ENCODE results near the gene WFDC11.
"Not testable (repeated sequence)": the region's sequence is repeated elsewhere in the genome, so short reads cannot be mapped to it uniquely, and the experiment has no call there.

Gene WFDC11

DNA sequence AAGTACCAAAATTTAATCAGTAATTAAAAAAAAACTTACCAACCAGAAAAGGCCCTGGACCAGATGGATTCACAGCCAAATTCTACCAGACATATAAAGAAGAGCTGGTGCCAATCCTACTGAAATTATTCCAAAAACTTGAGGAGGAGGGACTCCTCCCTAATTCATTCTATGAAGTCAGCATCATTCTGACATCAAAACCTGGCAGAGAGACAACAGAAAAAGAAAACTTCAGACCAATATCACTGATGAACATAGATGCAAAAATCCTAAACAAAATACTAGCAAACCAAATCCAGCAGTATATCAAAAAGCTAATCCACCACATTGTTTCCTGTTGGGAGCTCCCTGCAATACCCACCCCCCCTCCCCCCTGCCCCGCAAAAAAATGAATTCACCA, at the start of gene WFDC11:
WFDC11 (minus strand) TSS at position 101 of the 400 bp plus-strand sequence. CDS start 19,639 bp downstream, outside the sequence.
- no peak for DNase-seq (ENCODE audit: low spot score)

DNA sequence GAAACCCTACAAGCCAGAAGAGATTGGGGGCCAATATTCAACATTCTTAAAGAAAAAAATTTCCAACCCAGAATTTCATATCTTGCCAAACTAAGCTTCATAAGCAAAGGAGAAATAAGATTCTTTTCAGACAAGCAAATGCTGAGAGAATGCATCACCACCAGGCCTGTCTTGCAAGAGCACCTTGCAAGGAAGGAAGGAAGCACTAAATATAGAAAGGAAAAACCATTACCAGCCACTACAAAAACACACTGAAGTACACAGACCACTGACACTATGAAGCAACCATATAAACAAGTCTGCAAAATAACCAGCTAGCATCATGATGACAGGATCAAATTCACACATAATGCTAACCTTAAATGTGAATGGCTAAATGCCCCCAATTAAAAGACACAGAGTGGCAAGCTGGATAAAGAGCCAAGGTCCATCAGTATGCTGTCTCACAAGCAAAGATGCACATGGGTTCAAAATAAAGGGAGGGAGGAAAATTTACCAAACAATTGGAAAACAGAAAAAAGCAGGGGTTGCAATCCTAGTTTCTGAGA, 46.2 kb upstream of the WFDC11 start:
- DNase-seq (ENCODE audit: low spot score), result not testable (repeated sequence)

DNA sequence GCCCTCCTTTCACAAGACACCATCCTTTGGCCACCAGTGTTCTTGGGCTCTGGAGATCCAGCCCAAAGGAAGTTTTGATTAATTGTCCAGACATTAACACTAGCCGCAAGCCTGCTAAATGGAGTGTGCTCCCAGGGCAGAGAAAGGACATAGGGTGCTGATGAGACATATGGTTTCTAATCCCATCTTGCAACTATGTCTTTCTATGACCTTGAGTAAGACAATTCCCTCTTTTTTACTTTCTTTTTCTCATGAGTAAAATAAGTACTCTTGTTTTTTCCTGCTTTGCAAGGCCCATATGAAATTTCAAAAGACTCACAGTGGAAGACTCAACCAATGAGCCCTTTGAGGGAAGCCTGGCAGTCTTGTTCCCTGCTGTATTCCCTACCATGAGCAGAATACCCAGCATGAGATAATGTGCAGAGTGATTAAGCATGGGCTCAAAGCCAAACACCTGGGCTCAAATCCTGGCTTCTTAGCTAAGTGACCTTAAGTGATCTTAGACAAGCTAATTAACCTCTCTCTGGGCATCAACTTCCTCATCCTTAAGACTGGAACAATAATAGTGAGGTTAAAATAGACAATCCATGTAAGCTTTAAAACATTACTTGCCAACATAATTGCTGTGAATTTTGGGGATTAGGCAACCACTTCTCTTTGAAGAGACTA, 35.1 kb upstream of the WFDC11 start, which contains the start of gene WFDC10B:
WFDC10B (minus strand) TSS at position 51 of the 669 bp plus-strand sequence. CDS start 19,027 bp downstream, outside the sequence.
- DNase-seq (ENCODE audit: low spot score), result peak; percentile 54

DNA sequence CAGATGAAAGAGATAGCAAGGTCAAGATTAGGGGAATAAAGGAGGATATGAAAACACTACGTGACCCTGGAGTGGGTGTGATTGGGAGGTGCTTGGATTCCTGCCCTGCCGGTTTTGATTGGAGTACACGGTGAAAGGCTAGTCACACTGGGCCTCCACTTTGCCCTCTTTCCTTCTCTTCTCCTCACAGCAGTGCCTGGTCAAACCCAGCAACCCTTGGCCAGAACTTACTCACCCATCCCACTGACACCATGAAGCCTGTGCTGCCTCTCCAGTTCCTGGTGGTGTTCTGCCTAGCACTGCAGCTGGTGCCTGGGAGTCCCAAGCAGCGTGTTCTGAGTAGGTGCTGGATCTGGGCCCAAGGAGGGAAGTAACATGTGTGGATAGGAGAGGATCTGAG, 31.8 kb upstream of the WFDC11 start, which contains the start of gene WFDC13:
WFDC13 (plus strand) TSS at position 166 of the 400 bp plus-strand sequence; CDS start at position 252, 86 bp downstream.
- DNase-seq (ENCODE audit: low spot score), result no peak

DNA sequence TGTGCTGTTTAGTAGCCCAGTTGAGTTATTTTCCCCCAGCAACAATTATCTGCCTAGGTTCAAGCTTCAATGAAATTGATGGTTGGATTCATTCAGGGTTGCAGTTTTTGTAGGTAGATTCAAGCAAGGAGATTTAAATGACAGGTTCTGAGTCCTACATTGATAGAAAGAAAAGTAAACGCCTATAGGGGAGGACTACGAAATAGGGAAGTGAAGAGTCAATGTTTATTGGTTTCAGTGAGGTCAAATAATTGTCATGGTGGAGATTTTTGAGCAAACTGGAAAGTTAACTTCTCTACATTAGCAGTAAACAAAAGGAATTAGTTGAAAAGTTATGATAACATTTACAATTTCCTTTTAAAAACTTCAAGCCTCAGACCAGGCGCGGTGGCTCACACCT, 31.1 kb upstream of the WFDC11 start:
- no peak for DNase-seq (ENCODE audit: low spot score)

DNA sequence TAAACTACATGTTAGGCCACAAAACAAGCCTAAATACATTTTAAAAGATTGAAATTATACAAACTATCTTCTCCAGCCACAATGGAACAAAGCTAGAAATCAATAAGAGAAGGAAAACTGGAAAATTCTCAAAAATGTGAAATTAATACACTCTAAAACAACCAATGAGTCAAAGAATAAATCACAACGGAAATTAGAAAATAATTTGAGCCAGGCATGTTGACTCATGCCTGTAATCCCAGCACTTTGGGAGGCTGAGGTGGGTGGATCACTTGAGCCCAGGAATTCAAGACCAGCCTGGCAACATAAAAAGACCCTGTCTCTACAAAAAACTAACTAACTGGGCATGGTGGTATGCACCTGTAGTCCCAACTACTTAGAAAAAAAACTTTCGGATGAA, 25.5 kb upstream of the WFDC11 start:
- no peak for DNase-seq (ENCODE audit: low spot score)

DNA sequence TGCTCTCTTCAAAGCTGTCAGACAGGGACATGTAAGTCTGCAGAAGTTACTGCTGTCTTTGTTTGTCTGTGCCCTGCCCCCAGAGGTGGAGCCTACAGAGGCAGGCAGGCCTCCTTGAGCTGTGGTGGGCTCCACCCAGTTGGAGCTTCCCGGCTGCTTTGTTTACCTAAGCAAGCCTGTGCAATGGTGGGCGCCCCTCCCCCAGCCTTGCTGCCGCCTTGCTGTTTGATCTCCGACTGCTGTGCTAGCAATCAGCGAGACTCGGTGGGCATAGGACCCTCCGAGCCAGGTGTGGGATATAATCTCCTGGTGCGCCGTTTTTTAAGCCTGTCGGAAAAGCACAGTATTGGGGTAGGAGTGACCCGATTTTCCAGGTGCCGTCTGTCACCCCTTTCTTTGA, 23.3 kb upstream of the WFDC11 start:
- DNase-seq (ENCODE audit: low spot score), result not testable (repeated sequence)

DNA sequence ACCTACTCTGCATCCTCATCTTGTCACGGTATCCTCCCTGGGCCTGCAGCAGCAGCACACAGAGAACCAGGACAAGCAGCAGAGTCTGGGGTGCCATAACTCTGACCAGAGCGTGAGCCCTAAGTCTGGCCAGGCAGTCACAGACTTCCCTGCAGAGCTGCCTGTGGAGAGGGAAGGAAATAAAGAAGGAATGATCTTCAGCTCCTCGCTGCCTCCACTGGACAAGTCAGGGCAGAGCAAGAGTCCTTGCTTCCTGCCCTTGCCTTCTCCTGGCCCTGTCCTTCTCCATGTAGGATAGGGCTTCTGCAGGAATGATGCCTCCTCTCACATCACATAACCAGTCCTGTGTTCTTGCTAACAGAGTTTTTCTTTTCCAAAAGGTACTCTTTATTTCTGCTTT, 15.9 kb upstream of the WFDC11 start:
- DNase-seq (ENCODE audit: low spot score), result no peak

DNA sequence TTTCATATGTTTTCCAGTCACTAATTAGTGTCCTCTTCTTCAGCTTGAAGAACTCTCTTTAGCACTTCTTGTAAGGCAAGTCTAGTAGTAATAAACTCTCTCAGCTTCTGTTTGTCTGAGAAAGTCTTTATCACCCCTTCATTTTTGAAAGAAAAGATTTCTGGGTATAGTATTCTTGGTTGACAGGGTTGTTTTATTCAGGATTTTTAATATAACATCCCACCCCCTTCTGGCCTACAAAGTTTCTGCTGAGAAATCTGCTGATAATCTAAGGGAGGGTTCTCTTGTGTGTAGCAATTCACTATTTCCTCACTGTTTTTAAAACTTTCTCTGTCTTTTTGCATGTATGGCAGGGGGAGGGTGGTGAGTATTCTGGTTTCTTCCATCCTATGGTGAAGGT, 9.6 kb upstream of the WFDC11 start:
- no peak for DNase-seq (ENCODE audit: low spot score)

DNA sequence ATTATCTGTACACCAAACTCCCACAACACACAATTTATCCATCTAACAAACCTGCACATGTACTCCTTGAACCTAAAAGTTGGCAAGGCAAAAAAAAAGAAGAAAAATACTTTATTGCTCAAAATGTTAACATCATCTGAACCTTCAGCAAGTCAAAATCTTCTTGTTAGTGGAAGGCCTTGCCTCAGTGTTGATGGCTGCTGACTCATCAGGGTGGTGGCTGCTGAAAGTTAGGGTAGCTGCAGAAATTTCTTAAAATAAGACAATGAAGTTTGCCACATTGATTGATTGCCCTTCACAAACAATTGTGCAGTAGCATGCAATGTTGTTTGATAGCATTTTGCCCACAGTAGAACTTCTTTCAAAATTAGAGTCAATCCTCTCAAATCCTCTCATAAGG, 2.7 kb upstream of the WFDC11 start:
- no peak for DNase-seq (ENCODE audit: low spot score)

DNA sequence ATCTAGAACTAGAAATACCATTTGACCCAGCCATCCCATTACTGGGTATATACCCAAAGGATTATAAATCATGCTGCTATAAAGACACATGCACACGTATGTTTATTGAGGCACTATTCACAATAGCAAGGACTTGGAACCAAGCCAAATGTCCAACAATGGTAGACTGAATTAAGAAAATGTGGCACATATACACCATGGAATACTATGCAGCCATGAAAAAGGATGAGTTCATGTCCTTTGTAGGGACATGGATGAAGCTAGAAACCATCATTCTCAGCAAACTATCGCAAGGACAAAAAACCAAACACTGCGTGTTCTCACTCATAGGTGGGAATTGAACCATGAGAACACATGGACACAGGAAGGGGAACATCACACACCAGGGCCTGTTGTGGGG, 13.0 kb downstream of the WFDC11 start:
- DNase-seq (ENCODE audit: low spot score), result not testable (repeated sequence)

DNA sequence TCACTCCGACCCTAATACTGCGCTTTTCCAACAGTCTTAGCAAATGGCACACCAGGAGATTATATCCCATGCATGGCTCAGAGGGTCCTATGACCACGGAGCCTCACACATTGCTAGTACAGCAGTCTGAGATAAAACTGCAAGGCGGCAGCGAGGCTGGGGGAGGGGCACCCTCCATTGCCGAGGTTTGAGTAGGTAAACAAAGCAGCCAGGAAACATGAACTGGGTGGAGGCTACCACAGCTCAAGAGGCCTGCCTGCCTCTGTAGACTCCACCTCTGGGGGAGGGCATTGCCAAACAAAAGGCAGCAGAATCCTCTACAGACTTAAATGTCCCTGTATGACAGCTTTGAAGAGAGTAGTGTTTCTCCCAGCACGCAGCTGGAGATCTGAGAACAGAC, 18.3 kb downstream of the WFDC11 start:
- not testable (repeated sequence) for DNase-seq (ENCODE audit: low spot score)

DNA sequence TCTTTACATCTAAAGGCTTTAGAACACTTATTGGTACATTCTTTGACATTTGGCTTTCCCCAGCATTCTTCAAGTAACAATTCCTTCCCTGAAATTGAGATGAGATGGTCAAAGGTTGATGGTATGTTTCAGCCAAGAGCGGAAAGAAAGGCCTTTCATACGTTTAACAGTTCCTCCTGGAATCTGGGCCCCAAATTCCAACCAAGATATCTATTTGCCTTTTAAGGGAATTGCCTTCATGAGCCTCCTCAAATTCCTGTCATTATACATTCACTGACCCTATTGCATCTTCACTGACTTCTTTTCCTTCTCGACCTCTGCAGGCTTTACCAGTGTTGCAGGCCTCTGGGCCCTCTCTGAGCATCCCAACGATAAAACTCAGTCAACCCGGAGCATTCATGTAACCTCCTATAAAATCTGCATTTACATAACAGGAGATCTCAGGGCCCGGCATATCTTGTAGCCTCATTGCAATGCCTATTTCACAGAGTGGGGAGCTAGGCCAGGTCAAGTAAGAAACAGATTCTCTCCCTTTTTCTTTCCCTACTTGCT, 20.7 kb downstream of the WFDC11 start:
- DNase-seq (ENCODE audit: low spot score), result no peak

DNA sequence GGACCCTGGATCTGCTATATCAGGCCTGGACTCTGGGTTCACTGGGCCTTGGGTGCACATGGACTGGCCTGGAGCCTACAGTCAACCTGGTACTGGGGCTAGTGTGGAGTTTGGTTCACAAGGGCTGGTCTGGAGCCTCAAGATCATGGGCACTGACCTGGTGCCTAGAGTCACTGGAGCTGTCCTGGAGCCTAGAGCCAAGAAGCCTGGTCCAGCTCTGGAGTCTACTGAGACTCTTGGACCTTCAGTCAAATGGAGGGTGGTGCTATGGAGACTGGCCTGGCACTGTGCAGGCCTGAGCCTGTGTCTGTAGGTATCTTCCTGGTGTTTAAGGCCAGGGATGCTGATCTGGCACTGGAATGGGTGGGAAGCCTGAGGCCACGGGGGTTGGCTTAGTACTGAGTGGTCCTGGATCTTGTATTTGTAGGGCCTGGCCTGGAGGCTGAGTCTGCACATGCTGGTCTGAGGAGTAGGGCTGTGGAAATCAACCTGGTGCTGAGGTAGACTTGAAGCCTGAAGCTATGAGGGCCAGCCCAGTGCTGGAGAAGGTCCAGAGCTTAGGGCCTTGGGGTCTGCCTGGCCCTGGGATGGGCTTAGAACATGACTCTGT, 22.5 kb downstream of the WFDC11 start:
- DNase-seq (ENCODE audit: low spot score), result no peak

DNA sequence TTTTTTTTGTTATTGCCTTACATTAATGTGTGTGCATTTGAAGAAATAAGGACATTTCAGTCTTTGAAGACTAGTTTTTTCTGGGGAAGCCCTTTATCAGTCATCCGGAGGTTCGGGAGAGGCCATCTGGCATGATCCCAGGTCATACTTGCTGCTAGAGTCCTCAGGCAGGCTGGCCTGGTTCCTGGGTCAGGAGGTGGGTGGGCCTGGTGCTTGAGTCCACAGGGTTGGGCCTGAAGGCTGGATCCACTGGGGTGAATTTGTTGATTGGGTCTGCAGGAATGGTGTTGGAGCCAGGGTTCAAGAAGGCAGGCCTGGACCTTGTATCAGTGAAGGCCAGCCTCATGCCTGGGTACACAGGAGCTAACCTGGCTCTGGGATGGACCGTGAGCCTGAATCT, 23.2 kb downstream of the WFDC11 start:
- DNase-seq (ENCODE audit: low spot score), result no peak

DNA sequence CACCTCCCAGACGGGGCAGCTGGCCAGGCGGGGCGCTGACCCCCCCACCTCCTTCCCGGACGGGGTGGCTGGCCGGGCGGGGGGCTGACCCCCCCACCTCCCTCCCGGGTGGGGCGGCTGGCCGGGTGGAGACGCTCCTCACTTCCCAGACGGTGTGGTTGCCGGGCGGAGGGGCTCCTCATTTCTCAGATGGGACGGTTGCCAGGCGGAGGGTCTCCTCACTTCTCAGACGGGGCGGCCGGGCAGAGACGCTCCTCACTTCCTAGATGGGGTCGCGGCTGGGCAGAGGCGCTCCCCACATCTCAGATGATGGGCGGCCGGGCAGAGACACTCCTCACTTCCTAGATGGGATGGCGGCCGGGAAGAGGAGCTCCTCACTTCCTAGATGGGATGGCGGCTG, 24.2 kb downstream of the WFDC11 start:
- not testable (repeated sequence) for DNase-seq (ENCODE audit: low spot score)

DNA sequence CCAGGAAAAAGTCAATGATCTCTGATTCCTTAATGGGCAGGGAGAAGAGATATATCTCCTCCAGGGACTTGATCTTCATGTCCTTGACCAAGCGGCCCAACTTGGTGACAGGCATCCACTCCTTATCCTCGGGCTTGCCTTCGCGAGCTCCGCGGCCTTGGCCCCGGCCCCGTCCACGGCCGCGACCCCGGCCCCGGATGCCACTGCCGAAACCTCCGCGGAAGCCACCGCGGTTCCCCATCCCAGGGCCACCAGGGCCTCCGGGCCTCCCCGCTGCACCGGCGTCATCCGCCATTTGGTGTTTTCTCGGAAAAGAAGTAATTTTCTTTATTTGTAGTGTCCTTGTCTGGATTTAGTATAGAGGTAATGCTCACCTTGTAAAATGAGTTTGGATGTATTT, 29.0 kb downstream of the WFDC11 start:
- not testable (repeated sequence) for DNase-seq (ENCODE audit: low spot score)

DNA sequence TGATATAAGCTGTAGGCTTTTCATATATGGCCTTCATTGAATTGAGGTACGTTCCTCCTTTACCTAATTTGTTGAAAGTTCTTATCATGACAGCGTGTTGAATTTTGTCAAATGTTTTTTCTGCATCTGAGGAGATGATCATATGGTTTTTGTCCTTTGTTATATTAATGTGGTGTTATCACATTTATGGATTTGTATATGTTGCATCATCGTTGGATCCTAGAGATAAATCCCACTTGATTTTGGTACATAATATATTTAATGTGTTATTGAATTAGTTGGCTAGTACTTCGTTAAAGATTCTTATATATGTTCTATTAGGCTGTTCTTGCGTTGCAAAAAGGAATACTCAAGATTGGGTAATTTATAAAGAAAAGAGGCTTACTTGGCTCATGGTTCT, 30.4 kb downstream of the WFDC11 start:
- no peak for DNase-seq (ENCODE audit: low spot score)

DNA sequence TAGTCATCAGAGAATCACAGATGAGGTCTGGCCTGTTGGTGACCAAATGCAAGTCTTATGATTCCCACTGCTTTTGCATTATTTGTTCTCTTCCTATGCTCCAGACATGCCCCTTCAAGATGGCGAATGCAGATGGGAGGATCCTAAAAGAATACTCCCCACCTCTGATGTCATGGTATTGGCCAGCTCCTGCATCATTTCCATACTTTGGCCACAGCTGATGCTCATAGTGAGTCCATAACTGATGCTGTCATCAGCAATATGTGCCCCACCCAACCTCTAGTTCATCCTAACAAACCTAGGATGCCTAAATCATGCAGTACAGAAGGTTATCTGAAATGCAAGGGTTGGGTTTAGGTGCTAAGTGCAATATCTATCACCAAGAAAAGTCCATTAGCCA, 33.5 kb downstream of the WFDC11 start:
- no peak for DNase-seq (ENCODE audit: low spot score)

DNA sequence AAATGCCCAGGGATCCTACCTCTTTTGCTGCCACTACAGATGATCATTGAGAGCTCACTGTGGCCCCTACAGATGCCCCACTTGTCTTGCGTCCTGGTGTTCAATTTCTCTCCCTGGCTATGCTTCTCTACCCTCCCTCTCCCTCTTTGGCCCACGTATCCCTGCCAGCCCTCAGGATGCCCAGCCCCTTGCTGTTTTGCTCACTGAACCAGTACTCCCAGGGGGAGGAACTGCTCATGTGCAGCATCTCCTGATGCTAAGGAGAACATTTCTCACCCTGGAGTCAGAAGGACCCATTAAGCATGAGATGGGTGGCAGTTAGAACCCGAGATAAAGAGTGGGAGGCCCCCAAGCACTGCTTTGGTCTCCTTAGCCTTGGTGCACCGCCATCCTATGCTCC, 38.9 kb downstream of the WFDC11 start, which contains the start of gene WFDC9:
WFDC9 (minus strand) TSS at position 101 of the 400 bp plus-strand sequence. CDS start 21,103 bp downstream, outside the sequence.
- no peak for DNase-seq (ENCODE audit: low spot score)

DNA sequence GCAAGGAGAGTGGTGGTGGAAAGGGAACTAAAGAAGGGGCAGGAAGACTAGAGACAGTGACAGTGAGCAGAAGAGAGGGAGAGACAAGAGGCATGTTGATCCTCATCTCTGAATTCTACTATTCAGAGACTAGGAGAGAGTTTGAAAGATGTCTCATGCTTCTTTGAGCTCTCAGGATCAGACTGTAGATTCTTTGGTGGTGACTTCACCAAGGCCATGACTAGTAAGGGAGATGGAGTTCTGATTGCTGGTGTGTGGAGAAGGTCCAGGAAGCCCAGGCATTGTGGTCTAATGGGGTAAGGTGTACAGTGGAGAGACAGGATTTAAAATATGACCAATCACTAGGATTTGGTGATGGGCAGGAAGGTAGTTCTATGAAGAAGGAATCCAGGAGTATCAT, 39.7 kb downstream of the WFDC11 start:
- DNase-seq (ENCODE audit: low spot score), result no peak

DNA sequence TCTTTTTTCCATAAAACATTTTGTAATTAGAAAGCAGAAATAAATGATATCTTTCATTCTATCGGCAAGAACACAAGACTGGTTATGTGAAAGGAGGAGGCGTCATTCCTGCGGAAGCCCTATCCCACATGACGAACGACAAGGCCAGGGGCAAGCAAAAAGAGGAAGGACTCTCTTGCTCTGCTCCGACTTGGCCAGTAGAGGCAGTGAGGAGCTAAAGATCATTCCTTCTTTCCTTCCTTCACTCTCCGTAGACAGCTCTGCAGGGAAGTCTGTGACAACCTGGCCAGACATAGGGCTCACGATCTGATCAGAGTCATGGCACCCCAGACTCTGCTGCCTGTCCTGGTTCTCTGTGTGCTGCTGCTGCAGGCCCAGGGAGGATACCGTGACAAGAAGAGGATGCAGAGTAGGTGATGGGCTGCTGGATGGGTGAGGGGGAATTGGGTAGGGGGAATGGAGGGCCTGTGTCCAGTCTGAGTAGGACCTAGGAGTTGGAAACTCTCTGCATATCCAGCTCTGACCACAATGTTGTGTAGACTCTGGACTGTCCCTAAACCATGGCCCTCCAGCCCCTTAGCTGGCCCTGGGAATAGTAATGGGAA, 40.4 kb downstream of the WFDC11 start, which contains the start of gene WFDC10A:
WFDC10A (plus strand) TSS at position 244 of the 605 bp plus-strand sequence; CDS start at position 319, 75 bp downstream.
- DNase-seq (ENCODE audit: low spot score), result peak; percentile 75

Measured in D341Med (cell line).